NCI-H748 (cell line): ENCODE data around the gene IQSEC3.

Experiments
- DNase-seq: peaks from one replicate; lab custom pipeline; 2025; ENCODE audit not compliant: unreplicated experiment; lab: John Stamatoyannopoulos, UW

IQSEC3 gene

GRCh38 chr12:162467-163307 lies 96.1 kb downstream of the IQSEC3 start:
- peak; percentile 82 for DNase-seq

- DNase-seq = no peak
Observed at GRCh38 chr12:163406-163986, 96.9 kb downstream of the IQSEC3 start.

- DNase-seq = no peak
Observed at GRCh38 chr12:164207-164606, 97.6 kb downstream of the IQSEC3 start.

- no peak for DNase-seq
Observed at GRCh38 chr12:165862-166368, 99.3 kb downstream of the IQSEC3 start.

GRCh38 chr12:166425-167075 lies 100.0 kb downstream of the IQSEC3 start:
- no peak for DNase-seq

- no peak for DNase-seq
Observed at GRCh38 chr12:167959-168600, 101.5 kb downstream of the IQSEC3 start.

GRCh38 chr12:168763-169525 lies 102.4 kb downstream of the IQSEC3 start:
- DNase-seq = no peak

- no peak for DNase-seq
Observed at GRCh38 chr12:169528-170370, 103.2 kb downstream of the IQSEC3 start.

- DNase-seq = no peak
Observed at GRCh38 chr12:170371-171225, 104.0 kb downstream of the IQSEC3 start.

- DNase-seq = no peak
Observed at GRCh38 chr12:171276-171675, 104.7 kb downstream of the IQSEC3 start.

GRCh38 chr12:171743-172676 lies 105.4 kb downstream of the IQSEC3 start:
- DNase-seq = peak; percentile 6

- no peak for DNase-seq
Observed at GRCh38 chr12:172732-173161, 106.2 kb downstream of the IQSEC3 start.

- DNase-seq = no peak
Observed at GRCh38 chr12:174124-174523, 107.6 kb downstream of the IQSEC3 start.

GRCh38 chr12:174596-174995 lies 108.0 kb downstream of the IQSEC3 start:
- no peak for DNase-seq

GRCh38 chr12:175250-175649 lies 108.7 kb downstream of the IQSEC3 start:
- no peak for DNase-seq

GRCh38 chr12:175759-176158 lies 109.2 kb downstream of the IQSEC3 start:
- no peak for DNase-seq

GRCh38 chr12:176321-177181 lies 110.0 kb downstream of the IQSEC3 start:
- DNase-seq = no peak
